KBM-7 (cell line): ENCODE results near the gene EPHA2.

ENCODE experiments used
- DNase-seq: peaks from one replicate; pipeline ENCODE4 v3.0.0-alpha.2; 2015
- in situ Hi-C: fragments of 300-500 bp; cut with MboI; formaldehyde crosslinking; loops from 2 replicates; pipeline ENCODE4 v1.14.3; 2020; ENCODE audit warnings: low sequenced_read_pairs, low pct_unique_long_range_greater_than_20kb, mixed read lengths

Gene EPHA2

DNA sequence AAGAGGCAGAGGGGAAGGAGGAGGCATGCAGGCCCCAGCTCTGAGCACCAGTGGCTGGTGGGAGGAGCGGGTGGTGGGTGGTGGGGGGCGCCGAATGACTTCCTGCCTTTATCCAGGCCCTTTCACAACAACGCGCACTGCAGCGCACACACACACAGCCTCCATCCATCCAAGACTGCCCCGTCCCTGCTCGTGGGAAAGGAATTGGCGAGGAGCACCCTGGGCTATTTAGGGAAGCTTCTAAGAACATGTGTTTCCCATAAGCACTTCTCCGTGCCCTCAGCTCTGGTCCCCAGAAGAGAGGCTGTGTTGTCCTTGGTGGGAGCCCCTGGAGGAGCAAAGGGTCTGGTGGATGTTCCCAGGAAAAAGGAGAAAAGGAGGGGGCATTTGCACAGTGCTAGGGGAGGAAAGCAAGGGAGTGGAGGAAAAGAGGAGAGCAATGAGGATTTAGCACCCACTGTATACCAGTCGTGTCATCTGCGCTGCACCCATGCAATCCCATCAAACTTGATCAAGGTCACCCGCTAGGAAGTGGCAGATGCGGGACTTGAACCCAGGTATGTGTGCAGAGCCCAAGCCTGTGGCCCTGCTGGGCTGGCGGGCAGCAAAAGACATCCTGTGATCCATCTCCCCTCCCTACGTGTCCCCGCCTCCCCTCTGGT is 28.1 kb downstream of the EPHA2 start:
- no peak for DNase-seq
- in situ Hi-C loops, result no loop called here

DNA sequence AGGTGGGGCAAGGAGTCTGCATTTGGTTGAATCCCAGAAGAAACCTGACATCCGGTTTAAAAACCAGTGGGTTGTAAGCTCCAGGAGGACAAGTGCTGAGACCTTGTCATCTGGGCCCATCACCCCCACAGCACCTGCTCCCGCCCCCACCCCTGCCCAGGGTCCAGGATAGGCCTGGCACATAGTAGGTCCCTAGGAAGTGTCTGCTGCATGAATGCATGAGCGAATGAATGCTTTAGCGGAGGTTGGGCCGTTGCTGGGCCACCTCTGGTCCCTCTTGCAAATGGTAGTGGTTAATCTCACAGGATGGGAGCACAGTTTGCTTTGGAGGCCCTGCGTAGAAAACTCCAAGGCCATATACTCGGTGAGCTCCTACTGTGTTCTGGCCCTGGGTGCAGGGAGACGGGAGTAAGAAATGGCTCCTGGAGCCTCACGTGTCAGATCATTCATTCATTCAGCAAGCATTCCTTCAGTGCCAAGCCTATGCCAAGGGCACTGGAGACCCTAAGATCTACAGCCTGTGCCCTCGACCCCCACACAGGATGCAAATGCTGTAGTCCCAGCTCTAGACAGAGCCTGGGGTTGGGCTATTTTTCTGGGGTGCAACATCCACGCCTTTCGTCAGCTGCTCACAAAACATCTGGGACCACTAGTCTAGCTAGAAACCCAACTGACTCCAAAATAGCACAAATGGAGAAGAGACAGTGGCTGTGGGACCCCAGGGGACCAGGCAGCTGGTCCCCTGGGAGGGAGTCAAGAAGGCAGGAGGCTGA is 28.9 kb downstream of the EPHA2 start:
- DNase-seq, result no peak
- in situ Hi-C loops, result no loop called here

DNA sequence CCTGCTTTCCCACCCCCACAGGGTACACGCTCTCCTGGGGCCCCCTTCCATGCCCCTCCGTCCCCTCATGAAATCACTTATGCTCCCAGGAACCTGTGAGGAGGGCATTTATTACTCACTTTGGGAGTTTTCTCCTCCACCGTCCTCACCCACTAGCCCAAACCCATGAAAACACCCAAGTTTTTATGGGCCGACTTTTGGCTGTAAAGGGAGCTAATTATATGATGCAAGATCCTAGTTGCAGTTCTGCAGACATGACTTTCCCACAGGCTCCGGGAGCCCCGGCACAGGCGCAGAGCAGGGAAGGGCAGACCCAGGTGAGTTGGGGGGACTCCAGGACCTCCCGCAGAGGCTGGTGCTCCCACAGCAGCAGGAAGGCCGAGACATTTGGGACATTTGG is 29.7 kb downstream of the EPHA2 start:
- in situ Hi-C loops, result no loop called here
- no peak for DNase-seq

- in situ Hi-C loops, result no loop called here
- no peak for DNase-seq
Measured at GRCh38 chr1:16125483-16125882, 30.4 kb downstream of the EPHA2 start.

DNA sequence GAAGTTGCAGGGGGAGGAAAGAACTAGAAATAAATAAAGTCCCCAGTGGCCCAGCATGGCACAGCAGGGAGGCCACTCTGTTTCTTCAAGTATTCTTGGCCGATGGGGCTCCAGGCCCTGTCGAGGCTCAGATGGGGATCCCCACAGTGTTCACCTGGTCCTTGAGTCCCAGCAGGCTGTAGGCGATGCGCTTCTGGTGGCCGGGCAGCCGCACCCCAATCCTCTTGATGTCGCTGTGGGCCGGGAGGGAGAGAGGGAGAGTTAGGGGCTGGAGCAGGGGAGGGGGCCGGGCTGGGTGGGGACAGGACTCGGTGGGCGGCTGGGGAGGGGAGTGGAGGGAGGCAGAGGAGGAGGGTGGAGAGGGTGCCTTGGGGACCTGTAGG is 30.8 kb downstream of the EPHA2 start:
- DNase-seq, result no peak
- in situ Hi-C loops, result no loop called here

- DNase-seq, result no peak
- in situ Hi-C loops, result no loop called here
Measured at GRCh38 chr1:16124377-16125087, 31.3 kb downstream of the EPHA2 start.

GRCh38 chr1:16122916-16123315 is 33.0 kb downstream of the EPHA2 start:
- in situ Hi-C loops, result no loop called here
- DNase-seq, result peak; percentile 79

GRCh38 chr1:16122350-16122881 is 33.5 kb downstream of the EPHA2 start:
- in situ Hi-C loops, result no loop called here
- no peak for DNase-seq

- in situ Hi-C loops, result no loop called here
- no peak for DNase-seq
Measured at GRCh38 chr1:16120940-16121410, 34.9 kb downstream of the EPHA2 start.

DNA sequence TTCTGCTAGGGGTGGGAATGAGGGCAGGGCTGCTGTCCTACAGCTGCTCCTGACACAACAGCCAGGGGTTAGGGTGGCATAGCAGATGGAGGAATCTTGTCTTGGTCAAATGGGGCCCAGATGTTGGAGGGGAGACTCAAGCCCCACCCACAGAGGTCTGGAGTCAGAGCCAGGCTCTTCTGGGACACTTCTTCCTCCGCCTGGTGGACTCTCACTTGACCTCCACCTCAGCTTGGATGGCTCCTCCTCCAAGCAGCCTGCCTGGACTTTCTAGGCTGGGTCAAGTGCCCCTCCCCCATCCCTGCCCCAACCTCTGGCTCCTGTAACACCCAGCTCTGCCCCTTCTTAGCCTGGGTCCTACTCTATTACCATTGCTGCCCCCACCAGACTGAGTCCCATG is 35.5 kb downstream of the EPHA2 start:
- in situ Hi-C loops, result no loop called here

GRCh38 chr1:16119926-16120325 is 35.9 kb downstream of the EPHA2 start:
- in situ Hi-C loops, result no loop called here
- no peak for DNase-seq

More for the DNA sequence above, 35.5 kb downstream of the EPHA2 start:
- DNase-seq, result no peak

- in situ Hi-C loops, result no loop called here
- DNase-seq, result no peak
Measured at GRCh38 chr1:16119504-16119903, 36.4 kb downstream of the EPHA2 start.

- no peak for DNase-seq
- in situ Hi-C loops, result no loop called here
Measured at GRCh38 chr1:16118706-16119105, 37.2 kb downstream of the EPHA2 start.

DNA sequence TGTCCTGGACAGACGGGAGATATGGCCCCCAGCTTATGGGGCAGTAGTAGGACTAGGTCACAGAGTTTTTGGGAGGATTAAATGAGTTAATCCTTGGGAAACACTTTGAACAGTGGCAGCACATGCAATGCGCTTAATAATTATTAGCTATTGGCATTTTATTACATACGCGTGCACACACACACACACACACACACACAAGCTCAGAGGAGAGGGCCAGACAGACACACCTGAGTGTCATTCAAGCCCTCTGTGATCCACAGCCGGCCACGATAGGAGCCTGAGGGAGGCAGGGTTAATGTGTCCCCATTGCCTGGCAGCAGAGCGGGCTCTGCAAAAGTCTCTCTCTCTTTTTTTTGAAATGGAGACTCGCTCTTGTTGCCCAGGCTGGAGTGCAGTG is 37.9 kb downstream of the EPHA2 start:
- no peak for DNase-seq
- in situ Hi-C loops, result no loop called here

GRCh38 chr1:16117369-16117768 is 38.5 kb downstream of the EPHA2 start:
- in situ Hi-C loops, result no loop called here
- DNase-seq, result no peak

GRCh38 chr1:16116625-16117024 is 39.2 kb downstream of the EPHA2 start:
- no peak for DNase-seq
- in situ Hi-C loops, result no loop called here

- DNase-seq, result no peak
- in situ Hi-C loops, result no loop called here
Measured at GRCh38 chr1:16116002-16116401, 39.9 kb downstream of the EPHA2 start.

DNA sequence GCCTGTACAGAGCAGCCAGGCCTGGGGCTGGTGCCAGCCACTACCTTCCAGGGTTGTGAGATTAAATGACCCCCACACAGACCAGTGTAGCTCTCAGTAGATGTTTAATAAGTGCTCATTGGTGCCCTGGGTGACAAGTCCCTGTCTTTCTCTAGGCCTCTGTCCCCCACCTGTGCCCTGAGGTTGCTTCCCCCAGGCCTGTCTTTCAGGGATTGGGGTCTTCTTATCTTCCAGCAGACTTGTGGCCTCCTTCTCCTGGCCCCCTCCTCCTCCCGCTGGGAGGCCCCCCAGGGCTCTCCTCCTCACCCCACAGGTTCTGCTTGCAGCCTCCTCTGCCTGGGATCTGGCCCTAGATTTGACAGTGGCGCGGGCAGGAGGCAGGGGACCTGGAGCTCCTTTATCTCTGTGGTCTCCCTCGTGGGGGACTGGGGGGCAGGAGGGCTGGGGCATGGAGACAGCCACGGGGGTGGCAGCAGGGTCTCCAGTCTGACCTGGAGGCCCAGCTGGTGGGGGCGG is 40.3 kb downstream of the EPHA2 start:
- in situ Hi-C loops, result no loop called here

GRCh38 chr1:16114527-16115467 is 41.1 kb downstream of the EPHA2 start:
- in situ Hi-C loops, result no loop called here
- no peak for DNase-seq

More for the DNA sequence above, 40.3 kb downstream of the EPHA2 start:
- no peak for DNase-seq
